K562 (cell line): ENCODE results near the gene ELOVL1. TPM values are rescaled to one million over a fixed set of nuclear protein-coding genes. Genes with fewer than 3 reads are reported as not detected.

ENCODE experiments used
- AFF1 ChIP-seq, 2 experiments: fragments of 450-650 bp; IDR thresholded peaks; 2 replicates each; pipeline ENCODE4 v1.6.1; 2018; ENCODE audit warnings: mild to moderate bottlenecking in 2 of 2, low read depth in 1 of 2; ENCODE audit not compliant: partially characterized antibody in 2 of 2
- E2F8 ChIP-seq: fragments of 450-650 bp; IDR thresholded peaks from 2 replicates; pipeline ENCODE4 v1.7.1; 2018; ENCODE audit warnings: mild to moderate bottlenecking, low read depth; ENCODE audit not compliant: partially characterized antibody
- GABPA ChIP-seq: fragments of 200-800 bp; sonication (Bioruptor generic); conservative IDR thresholded peaks from 2 replicates; pipeline ENCODE4 v1.6.1; 2016; ENCODE audit warnings: low read depth, missing genetic modification characterization, missing compliant biosample characterization
- HDAC1 ChIP-seq, 2 experiments: fragments of 450-650 bp; IDR thresholded peaks; 2 replicates each; pipeline ENCODE4 v1.6.1; 2016 to 2017; ENCODE audit warnings: inconsistent platforms in 1 of 2, mild to moderate bottlenecking in 1 of 2, moderate library complexity in 1 of 2
- U2AF1 ChIP-seq: fragments of 200-400 bp; formaldehyde crosslinking; optimal IDR thresholded peaks from 2 replicates; pipeline ENCODE3; 2017; ENCODE audit warnings: mild to moderate bottlenecking, low read depth, low read length, moderate library complexity
- ZNF134 ChIP-seq: fragments of 250-450 bp; sonication (Bioruptor Pico); conservative IDR thresholded peaks from 2 replicates; pipeline ENCODE4 v1.4.0; 2020
- ZNF280A ChIP-seq: fragments of 450-650 bp; IDR thresholded peaks from 2 replicates; pipeline ENCODE4 v1.6.1; 2018; ENCODE audit warnings: mild to moderate bottlenecking, low read depth; ENCODE audit not compliant: partially characterized antibody
- ZNF318 ChIP-seq, 2 experiments: fragments of 450-650 bp; IDR thresholded peaks; 2 replicates each; pipeline ENCODE4 v1.6.1; 2016; ENCODE audit warnings: mild to moderate bottlenecking in 2 of 2, borderline replicate concordance in 1 of 2, low read depth in 1 of 2, moderate library complexity in 1 of 2
- ZNF764 ChIP-seq: fragments of 250-450 bp; sonication (Bioruptor Pico); IDR thresholded peaks from 2 replicates; pipeline ENCODE4 v1.4.0; 2020; ENCODE audit warnings: low read depth, mild to moderate bottlenecking, moderate library complexity
- polyA plus RNA-seq, 8 experiments: library from polyadenylated mRNA; depleted of rRNA in 4 of 8; stranded (reverse) in 5 of 8; unstranded in 3 of 8; fragments of >200 nt; fragmentation: Nextera tagmentation in 2 of 8; fragmentation: Illumina TruSeq in 1 of 8; extraction: Ambion mirVana in 2 of 8; extraction: Trizol in 1 of 8; gene quantifications; 2 replicates each; pipeline versions ENCODE4 v1.2.1 to v1.2.3, GENCODE V29; 2011 to 2014; ENCODE audit warnings: inconsistent platforms in 1 of 8, missing spikeins in 1 of 8
- total RNA-seq, 7 experiments: library from RNA; depleted of rRNA in 6 of 7; stranded (reverse); fragments of >200 nt in 6 of 7; fragmentation: Illumina TruSeq in 2 of 7; extraction: Trizol in 2 of 7; gene quantifications; 2 replicates each; pipeline versions ENCODE4 v1.2.1 to v1.2.3, GENCODE V29; 2011 to 2021; ENCODE audit warnings: low replicate concordance in 1 of 7

The ELOVL1 gene
- total and polyA plus RNA-seq, 9 of the 15 experiments (the other 6 are each of a cell fraction or from before 2014, with no cell fraction given): 51.0 to 157 (median 70.3) TPM

GRCh38 chr1:43358121-43358745 is 9.6 kb downstream of the ELOVL1 start (continued):
- no peak for TF ChIP-seq E2F8
- TF ChIP-seq ZNF318 (IDR thresholded peaks at IDR 0.05; ENCODE audit: borderline replicate concordance in 1 of 2, low read depth in 1 of 2): no peak
- TF ChIP-seq U2AF1: no peak
- peak in 1 of 2 experiments; percentile 58; a peak in 2 of 4 replicates for TF ChIP-seq HDAC1 (IDR thresholded peaks at IDR 0.05)
- TF ChIP-seq ZNF764 (CRISPR knock-in tag): peak; percentile 86
- TF ChIP-seq AFF1 (IDR thresholded peaks at IDR 0.05; ENCODE audit: low read depth in 1 of 2, partially characterized antibody in 2 of 2): peak in 1 of 2 experiments; percentile 73
- TF ChIP-seq ZNF280A: no peak
- no peak for TF ChIP-seq ZNF134 (CRISPR knock-in tag)
- no peak for TF ChIP-seq GABPA (tag)
